Activated T-helper 17 cell treated with anti-CD3 and anti-CD28 coated beads, Interleukin-2, amount 50 U/mL, for 72 hours (primary cell): Measurements from ENCODE around the gene AHSP. TPM values are rescaled to one million over a fixed set of nuclear protein-coding genes. Genes with fewer than 3 reads are reported as not detected.
"Not testable (repeated sequence)": the region's sequence is repeated elsewhere in the genome, so short reads cannot be mapped to it uniquely, and the experiment has no call there.

Source experiments
- ATAC-seq: fragments of 150-1000 bp; cut with Tn5 transposase; replicated peaks from 2 replicates; pipeline ENCODE4 v1.10.0; 2021; ENCODE audit warnings: mild to moderate bottlenecking, moderate library complexity
- H3K27ac Mint-ChIP-seq: one replicate; pipeline ENCODE4 v1.8.0; 2022; ENCODE audit warnings: mixed read lengths
- H3K27me3 Mint-ChIP-seq: one replicate; pipeline ENCODE4 v1.8.0; 2022; ENCODE audit warnings: mixed read lengths
- H3K36me3 Mint-ChIP-seq: one replicate; pipeline ENCODE4 v1.8.0; 2022; ENCODE audit warnings: low read depth, mild to moderate bottlenecking, mixed read lengths
- H3K4me1 Mint-ChIP-seq: one replicate; pipeline ENCODE4 v1.8.0; 2022; ENCODE audit warnings: mixed read lengths
- H3K4me3 Mint-ChIP-seq: one replicate; pipeline ENCODE4 v1.8.0; 2022; ENCODE audit warnings: mild to moderate bottlenecking, mixed read lengths
- H3K9me3 Mint-ChIP-seq: one replicate; pipeline ENCODE4 v1.8.0; 2022; ENCODE audit warnings: mixed read lengths
- total RNA-seq, 2 donors: library from RNA; stranded (reverse); gene quantifications; one replicate each; pipeline ENCODE4 v1.2.3, GENCODE V29; 2022

AHSP gene, protein sequence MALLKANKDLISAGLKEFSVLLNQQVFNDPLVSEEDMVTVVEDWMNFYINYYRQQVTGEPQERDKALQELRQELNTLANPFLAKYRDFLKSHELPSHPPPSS
- not detected for total RNA-seq

DNA sequence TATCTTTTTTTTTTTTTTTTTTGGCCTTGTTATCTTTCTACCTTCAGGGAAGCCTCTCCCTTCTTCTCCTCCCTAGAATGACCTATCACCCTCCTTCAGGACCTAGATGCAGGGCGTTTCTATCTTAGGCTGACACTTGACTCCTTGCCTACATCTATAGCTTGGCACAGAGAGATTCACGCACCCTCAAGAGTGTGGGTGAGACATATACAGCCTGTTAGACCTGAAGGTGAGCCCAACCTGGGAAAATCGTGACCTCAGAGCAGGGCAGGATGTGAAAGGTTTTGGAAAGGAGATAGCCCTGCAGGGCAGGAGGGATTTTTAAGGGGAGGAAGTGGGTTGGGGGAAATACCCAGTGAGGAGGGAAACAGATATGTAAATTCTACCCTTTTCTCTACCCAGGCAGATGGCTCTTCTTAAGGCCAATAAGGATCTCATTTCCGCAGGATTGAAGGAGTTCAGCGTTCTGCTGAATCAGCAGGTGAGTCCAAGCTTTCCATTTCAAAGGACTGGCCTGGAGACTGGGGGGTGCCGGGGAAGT is at the start of gene AHSP:
TSS of gene AHSP (plus strand) at position 167 of the 541 bp plus-strand sequence. CDS start at position 407, 240 bp downstream.
- peak; percentile 67 for ATAC-seq
- no peaks in the 10 kb centered on the region for H3K9me3 Mint-ChIP-seq
- H3K27me3 Mint-ChIP-seq, result peaks cover 22% of the 10 kb centered on the region
- H3K4me1 Mint-ChIP-seq, result no peaks in the 10 kb centered on the region
- peak within 1 kb of the TSS; percentile 26 for H3K4me3 Mint-ChIP-seq
- no peak within 1 kb of the TSS for H3K27ac Mint-ChIP-seq
- no peaks in the 10 kb centered on the region for H3K36me3 Mint-ChIP-seq

DNA sequence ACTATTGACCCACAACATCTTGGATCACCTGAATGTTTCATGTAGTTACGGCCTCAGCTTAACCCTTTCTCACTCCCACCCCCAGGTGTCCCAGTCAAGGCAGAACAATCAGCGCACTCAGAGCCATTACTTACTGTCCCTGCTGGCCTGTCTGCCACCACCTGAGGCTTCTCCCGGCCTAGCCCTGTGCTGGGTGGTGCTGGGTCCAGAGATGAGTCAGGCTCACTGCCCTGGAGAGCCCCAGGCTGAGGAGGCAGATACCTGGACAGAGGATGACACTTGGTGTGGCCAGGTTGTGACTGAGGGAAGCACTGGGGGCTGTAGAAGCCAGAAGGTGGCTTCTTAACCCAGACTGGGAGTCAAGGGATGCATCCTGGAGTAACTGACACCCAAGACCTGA is 48.7 kb upstream of the AHSP start:
- ATAC-seq, result no peak
- no peak overlapping the region for H3K4me3 Mint-ChIP-seq

GRCh38 chr16:31479751-31480150 is 47.9 kb upstream of the AHSP start:
- Mint-ChIP-seq H3K27ac (no peak overlapping the region), H3K4me1 (peaks cover 11% of the 10 kb centered on the region), H3K27me3 (no peaks in the 10 kb centered on the region), H3K4me3 (no peak overlapping the region), H3K36me3 (no peaks in the 10 kb centered on the region), H3K9me3 (no peaks in the 10 kb centered on the region)
- no peak for ATAC-seq

More for the DNA sequence above, 48.7 kb upstream of the AHSP start:
- H3K9me3 Mint-ChIP-seq, result no peaks in the 10 kb centered on the region
- H3K36me3 Mint-ChIP-seq, result no peaks in the 10 kb centered on the region
- no peaks in the 10 kb centered on the region for H3K27me3 Mint-ChIP-seq
- no peak overlapping the region for H3K27ac Mint-ChIP-seq
- peaks cover 11% of the 10 kb centered on the region for H3K4me1 Mint-ChIP-seq

GRCh38 chr16:31480851-31481536 is 46.7 kb upstream of the AHSP start:
- H3K27ac Mint-ChIP-seq, result no peak overlapping the region
- no peak overlapping the region for H3K4me3 Mint-ChIP-seq
- H3K4me1 Mint-ChIP-seq, result peaks cover 11% of the 10 kb centered on the region
- ATAC-seq, result no peak
- H3K36me3 Mint-ChIP-seq, result no peaks in the 10 kb centered on the region
- H3K27me3 Mint-ChIP-seq, result no peaks in the 10 kb centered on the region
- H3K9me3 Mint-ChIP-seq, result no peaks in the 10 kb centered on the region

DNA sequence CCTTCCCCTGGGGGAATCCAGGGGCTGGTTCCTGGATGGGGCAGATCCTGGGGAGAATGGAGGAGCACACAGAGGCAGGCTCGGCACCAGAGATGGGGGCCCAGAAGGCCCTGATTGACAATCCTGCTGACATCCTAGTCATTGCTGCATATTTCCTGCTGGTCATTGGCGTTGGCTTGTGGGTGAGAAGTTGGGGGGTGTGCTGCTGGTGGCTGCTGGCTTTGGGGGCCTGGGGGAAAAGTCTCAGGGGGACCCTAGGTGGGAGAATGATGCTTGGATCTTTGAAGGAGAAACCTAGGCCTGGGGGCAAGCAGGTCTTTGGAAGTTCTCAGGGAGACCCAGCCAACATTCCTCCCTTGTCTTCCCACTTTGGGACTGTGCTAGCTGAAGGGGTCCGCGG is 44.6 kb upstream of the AHSP start, which contains the start of gene SLC5A2:
TSS of gene SLC5A2 (plus strand) at position 43 of the 400 bp plus-strand sequence. CDS start at position 57, 14 bp downstream.
- no peak within 1 kb of the TSS for H3K4me3 Mint-ChIP-seq
- H3K36me3 Mint-ChIP-seq, result no peaks in the 10 kb centered on the region
- no peak within 1 kb of the TSS for H3K27ac Mint-ChIP-seq
- ATAC-seq, result no peak
- H3K9me3 Mint-ChIP-seq, result no peaks in the 10 kb centered on the region
- H3K4me1 Mint-ChIP-seq, result peaks cover 3% of the 10 kb centered on the region
- no peaks in the 10 kb centered on the region for H3K27me3 Mint-ChIP-seq

DNA sequence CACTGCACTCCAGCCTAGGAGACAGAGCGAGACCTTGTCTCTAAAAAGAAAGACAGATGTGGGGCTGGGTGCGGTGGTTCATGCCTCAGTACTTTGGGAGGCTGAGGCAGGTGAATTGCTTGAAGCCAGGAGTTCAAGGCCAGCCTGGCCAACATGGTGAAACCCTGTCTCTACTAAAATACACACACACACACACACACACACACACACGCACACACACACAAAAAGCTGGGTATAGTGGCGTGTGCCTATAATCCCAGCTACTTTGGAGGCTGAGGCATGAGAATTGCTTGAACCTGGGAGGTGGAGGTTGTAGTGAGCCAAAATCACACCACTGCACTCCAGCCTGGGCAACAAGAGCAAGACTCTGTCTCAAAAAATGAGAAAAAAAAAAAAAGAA is 43.7 kb upstream of the AHSP start:
- not testable (repeated sequence) for H3K4me3 Mint-ChIP-seq, H3K36me3 Mint-ChIP-seq, H3K4me1 Mint-ChIP-seq, H3K27me3 Mint-ChIP-seq, ATAC-seq, H3K9me3 Mint-ChIP-seq, H3K27ac Mint-ChIP-seq

- no peaks in the 10 kb centered on the region for H3K36me3 Mint-ChIP-seq
- no peaks in the 10 kb centered on the region for H3K9me3 Mint-ChIP-seq
- ATAC-seq, result no peak
- no peak overlapping the region for H3K4me3 Mint-ChIP-seq
- no peaks in the 10 kb centered on the region for H3K27me3 Mint-ChIP-seq
- H3K4me1 Mint-ChIP-seq, result no peaks in the 10 kb centered on the region
- no peak overlapping the region for H3K27ac Mint-ChIP-seq
Measured at GRCh38 chr16:31484491-31485171, 43.1 kb upstream of the AHSP start.

GRCh38 chr16:31485571-31485970 is 42.1 kb upstream of the AHSP start:
- no peak for ATAC-seq
- Mint-ChIP-seq H3K27ac (no peak overlapping the region), H3K4me1 (no peaks in the 10 kb centered on the region), H3K27me3 (no peaks in the 10 kb centered on the region), H3K36me3 (no peaks in the 10 kb centered on the region), H3K9me3 (no peaks in the 10 kb centered on the region), H3K4me3 (no peak overlapping the region)

DNA sequence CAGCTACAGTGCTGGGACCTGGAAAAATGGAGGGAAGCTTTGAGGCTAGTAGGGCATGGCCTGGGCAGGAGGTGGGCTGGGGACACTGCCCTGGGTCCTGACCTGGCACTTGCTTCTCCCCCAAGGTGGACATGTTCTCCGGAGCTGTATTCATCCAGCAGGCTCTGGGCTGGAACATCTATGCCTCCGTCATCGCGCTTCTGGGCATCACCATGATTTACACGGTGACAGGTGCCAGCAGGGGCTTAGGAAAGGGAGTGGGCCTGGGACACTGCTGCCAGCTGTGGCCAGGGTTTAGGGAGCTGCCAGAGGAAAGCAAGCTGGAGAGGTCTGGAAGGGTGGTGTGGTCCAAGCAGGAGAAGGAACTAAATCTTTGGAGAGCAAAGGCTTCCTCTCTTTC is 41.7 kb upstream of the AHSP start:
- H3K27ac Mint-ChIP-seq, result no peak overlapping the region
- no peak for ATAC-seq
- H3K27me3 Mint-ChIP-seq, result no peaks in the 10 kb centered on the region
- H3K36me3 Mint-ChIP-seq, result no peaks in the 10 kb centered on the region
- no peaks in the 10 kb centered on the region for H3K9me3 Mint-ChIP-seq
- H3K4me1 Mint-ChIP-seq, result no peaks in the 10 kb centered on the region
- peak overlapping the region; percentile 84 for H3K4me3 Mint-ChIP-seq

DNA sequence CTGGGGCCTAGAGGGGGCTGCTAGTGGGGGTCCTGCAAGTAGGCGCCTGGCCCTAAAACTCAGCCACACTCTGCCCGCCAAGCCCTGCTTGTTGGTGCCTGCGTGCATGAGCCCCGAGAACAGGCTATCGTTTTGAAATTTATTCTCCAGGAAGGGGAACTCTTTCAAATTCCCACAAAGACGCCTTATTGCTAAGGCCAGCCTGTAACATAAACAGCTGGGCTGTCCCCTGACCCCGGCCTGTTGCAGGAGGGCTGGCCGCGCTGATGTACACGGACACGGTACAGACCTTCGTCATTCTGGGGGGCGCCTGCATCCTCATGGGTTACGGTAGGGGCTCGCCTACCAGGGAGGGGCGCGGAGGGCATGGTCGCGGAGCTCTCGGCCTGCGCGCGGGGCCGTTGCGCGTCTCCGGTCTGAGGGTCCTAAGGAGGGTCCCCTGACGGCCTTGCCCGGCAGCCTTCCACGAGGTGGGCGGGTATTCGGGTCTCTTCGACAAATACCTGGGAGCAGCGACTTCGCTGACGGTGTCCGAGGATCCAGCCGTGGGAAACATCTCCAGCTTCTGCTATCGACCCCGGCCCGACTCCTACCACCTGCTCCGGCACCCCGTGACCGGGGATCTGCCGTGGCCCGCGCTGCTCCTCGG is 40.5 kb upstream of the AHSP start:
- Mint-ChIP-seq H3K36me3 (no peaks in the 10 kb centered on the region), H3K4me1 (no peaks in the 10 kb centered on the region), H3K4me3 (peak overlapping the region; percentile 84), H3K27ac (peak overlapping the region; percentile 50), H3K27me3 (no peaks in the 10 kb centered on the region), H3K9me3 (no peaks in the 10 kb centered on the region)
- no peak for ATAC-seq

GRCh38 chr16:31487720-31488467 is 39.8 kb upstream of the AHSP start:
- Mint-ChIP-seq H3K9me3 (no peaks in the 10 kb centered on the region), H3K4me1 (no peaks in the 10 kb centered on the region), H3K4me3 (peak overlapping the region; percentile 84), H3K36me3 (peaks cover 4% of the 10 kb centered on the region), H3K27me3 (no peaks in the 10 kb centered on the region), H3K27ac (peak overlapping the region; percentile 50)
- ATAC-seq, result peak; percentile 92

- peaks cover 12% of the 10 kb centered on the region for H3K36me3 Mint-ChIP-seq
- ATAC-seq, result no peak
- peak overlapping the region; percentile 37 for H3K4me3 Mint-ChIP-seq
- no peak overlapping the region for H3K27ac Mint-ChIP-seq
- H3K4me1 Mint-ChIP-seq, result peaks cover 5% of the 10 kb centered on the region
- H3K27me3 Mint-ChIP-seq, result no peaks in the 10 kb centered on the region
- H3K9me3 Mint-ChIP-seq, result no peaks in the 10 kb centered on the region
Measured at GRCh38 chr16:31488468-31489297, 39.0 kb upstream of the AHSP start.

GRCh38 chr16:31489298-31489564 is 38.5 kb upstream of the AHSP start:
- Mint-ChIP-seq H3K27ac (no peak overlapping the region), H3K4me3 (peak overlapping the region; percentile 37), H3K4me1 (peaks cover 5% of the 10 kb centered on the region), H3K9me3 (no peaks in the 10 kb centered on the region), H3K27me3 (no peaks in the 10 kb centered on the region), H3K36me3 (peaks cover 13% of the 10 kb centered on the region)
- no peak for ATAC-seq
